ENCODE results near the gene CNTN5. TPM values are rescaled to one million over a fixed set of nuclear protein-coding genes. Genes with fewer than 3 reads are reported as not detected.
"Not testable (repeated sequence)": the region's sequence is repeated elsewhere in the genome, so short reads cannot be mapped to it uniquely, and the experiment has no call there.

CNTN5 gene
- total RNA-seq, 1 donor from 2014 or later = 13.2 TPM

DNA sequence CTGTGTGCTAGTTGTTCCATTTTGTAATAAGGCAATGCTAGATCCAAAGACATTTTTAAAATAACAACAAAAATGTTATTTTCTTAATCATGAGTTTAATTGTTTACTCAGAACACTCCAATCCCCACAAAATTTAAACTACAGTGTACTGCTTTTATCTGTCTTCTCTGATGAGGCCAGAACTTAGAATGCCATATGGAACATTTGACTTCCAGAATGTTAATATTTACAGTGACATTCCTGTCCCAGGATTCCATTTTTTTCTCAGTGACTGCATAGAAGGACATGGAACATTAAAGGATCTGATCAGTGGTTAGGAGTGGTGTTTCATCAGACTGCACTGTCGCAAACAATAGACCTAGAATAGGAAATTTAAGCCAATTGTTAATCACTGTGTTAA, 1171.4 kb downstream of the CNTN5 start:
- DNase-seq (ENCODE audit: low spot score) = no peak

DNA sequence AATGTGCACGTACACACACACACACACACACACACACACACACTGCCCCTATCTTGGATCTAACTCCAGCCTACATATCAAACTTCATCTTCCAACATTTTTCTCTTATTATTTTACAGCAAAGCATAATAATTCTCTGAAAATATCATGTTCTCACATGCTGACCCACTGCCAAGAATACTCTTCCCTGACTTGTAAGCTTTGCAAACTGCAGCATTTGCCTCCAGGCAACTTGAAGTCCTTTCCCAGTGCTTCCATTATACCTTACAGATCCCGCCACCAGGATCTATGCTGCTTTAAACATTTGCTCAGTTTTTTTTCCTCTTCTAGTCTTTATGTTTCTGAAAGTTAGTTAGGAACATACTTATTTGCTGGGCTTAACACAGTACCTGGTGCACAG, 1183.0 kb downstream of the CNTN5 start:
- peak; percentile 22 for DNase-seq (ENCODE audit: low spot score)

DNA sequence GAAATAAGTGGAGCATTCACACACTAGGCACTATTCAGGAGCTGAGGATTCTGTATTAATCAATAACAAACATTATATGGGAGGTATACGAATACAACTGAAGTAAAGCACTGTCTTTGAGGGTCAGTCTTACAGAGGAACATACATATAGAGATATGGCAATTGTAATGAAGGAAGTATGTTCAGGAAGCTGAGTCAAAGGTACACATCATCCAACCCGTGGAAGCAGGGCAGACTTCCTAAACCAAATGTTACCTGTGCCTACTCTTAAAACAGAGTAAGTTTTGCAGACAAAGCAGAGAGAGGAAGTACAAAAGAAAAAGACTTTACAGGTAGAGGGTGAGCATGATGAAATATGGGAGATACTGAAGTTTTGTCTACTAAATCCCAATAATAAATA, 1185.2 kb downstream of the CNTN5 start:
- DNase-seq (ENCODE audit: low spot score) = no peak

DNA sequence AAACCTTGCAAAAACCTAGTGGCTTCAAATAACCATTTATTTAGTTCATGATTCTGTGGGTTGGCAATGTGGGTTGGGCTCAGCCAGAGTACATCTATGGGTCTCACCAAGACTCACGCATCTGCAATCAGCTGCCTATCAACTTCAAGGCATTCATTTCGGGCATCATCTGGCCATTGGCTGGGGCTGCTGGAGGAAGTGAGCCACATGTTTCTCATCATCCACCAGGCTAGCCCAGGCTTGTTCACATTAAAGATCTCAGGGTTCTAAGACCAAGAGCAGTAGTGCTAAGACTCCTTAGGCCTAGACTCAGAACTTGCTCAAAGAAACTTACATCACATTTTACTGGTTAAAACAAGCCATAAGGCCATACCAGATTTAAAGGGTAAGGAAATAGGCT, 1187.5 kb downstream of the CNTN5 start:
- DNase-seq (ENCODE audit: low spot score) = no peak

DNA sequence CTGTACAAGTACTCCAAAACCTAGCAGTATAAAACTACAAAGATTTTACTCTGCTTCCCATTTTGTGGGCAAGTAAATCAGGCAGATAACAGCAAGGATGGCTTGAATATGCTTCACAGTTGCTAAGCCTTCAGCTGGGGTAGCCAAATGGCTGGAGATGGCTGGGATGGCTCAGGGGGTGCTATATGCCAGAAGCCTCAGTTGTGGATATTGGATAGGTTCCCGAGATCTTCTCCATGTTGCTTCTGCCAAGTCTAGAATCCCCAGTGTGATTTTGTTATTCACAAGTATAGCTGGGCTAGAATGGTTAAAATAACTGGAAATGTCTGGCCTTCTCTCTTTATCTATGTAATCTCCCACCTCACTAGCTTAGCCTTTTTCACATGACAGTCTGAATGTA, 1194.0 kb downstream of the CNTN5 start:
- DNase-seq (ENCODE audit: low spot score) = no peak

DNA sequence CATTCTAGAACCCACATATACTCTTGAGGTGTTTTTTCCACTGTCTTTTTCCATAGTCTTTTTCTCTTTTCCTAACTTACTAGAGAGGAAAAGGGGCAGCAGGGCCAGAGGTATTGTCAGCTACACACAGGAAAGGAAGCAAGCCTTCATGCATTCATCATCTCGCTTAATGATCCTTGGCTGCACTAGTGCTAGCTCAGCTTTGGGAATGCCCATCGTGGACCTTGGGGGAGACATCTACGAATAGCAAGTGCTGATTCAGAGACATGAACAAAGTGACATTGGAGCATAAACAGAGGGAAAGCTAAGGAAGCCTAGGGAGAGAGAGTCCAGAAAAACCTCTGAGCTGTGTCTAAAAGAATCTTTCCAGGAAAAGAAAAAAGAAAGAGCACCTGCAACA, 1200.1 kb downstream of the CNTN5 start:
- DNase-seq (ENCODE audit: low spot score) = no peak

DNA sequence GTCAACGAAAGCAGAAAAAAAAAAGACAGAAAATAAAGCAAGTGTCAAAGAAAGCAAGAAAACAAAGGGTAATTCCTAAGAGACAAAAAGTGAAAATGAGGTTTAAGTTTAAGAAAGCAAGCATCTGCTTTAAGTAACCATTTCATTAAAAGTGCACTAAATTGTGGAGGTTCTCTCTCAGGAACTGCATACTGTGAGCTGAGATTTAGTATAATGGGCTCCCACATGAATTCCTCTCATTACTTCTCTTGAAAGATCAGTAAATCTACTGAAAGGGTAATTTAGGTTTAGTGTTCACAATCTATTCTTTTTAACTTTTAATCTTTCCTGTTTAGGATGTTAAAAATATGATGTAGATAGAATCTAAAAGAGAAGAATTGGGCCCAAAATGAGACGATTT, 1201.0 kb downstream of the CNTN5 start:
- no peak for DNase-seq (ENCODE audit: low spot score)

DNA sequence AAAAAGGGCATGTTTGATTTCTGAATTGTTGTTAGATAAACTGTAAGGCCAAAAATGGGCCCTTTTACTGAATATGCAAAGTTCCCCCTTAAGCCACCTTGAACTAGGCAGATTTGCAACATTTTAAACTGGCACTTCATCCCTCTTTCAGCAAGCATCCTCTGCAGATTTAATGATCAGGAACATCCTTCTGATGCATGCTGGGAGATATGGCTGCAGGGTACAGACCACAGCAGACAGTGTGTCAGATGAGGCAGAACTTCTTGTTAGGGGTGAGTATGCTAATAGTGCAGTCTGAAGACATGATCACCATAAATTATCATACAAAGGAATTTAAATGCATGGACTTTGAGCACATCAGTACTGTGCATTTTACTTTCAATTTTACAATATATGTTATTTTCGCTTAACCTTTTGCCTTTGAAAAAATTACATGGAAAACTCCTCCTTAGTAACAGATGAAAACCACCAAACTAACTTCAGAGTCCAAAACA, 1203.8 kb downstream of the CNTN5 start:
- no peak for DNase-seq (ENCODE audit: low spot score)

DNA sequence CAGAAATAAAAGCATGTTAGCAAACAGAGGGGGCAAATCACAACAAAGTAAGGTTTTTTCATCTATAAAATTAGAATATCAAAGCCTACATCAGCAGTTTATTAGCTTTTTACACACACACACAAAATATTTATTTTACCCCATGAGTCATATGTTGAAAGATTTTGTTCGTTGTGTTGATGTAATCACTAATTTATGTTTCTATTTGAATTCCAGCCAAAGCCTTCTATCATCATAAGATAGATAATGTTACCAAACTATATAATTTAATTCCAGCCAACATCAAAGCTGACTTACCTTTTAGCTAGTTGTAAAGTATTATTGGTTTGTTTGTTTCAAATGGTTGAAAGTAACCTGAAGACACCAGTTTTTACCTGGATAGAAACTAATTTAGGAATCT, 1208.3 kb downstream of the CNTN5 start:
- no peak for DNase-seq (ENCODE audit: low spot score)

DNA sequence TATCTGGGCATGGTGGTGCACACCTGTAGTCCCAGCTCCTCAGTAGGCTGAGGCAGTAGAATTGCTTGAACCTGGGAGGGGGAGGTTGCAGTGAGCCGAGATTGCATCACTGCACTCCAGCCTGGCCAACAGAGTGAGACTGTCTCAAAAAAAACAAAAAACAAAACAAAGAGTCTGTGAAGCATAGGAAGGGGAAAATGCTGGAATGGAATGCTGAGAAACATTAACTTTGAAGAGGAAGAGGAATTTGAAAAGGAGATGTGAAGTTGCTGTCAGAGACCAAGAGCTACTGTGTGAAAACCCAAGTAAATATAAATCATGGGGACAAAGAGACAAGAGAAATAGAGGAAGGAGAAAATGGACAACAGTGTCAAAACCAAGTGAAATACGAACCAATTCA, 1211.3 kb downstream of the CNTN5 start:
- DNase-seq (ENCODE audit: low spot score) = no peak

DNA sequence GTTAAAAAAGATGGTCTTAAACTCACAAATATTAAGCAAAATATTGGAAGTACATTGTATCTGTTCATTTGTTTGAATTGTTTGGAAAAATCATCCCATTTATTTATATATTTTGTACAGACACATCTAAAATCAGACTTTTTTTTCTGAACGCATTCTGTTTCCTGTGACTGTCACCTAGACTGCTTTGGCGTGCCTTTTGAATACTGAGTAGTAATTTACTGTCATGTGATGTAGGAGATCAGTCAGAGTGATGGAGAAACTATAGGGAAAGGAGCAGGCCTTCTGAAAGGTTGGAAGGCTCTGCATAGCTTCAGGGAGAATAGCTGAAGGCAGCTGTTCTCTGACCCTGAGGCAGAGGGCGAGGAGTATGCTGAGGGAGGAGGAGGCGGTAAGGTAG, 1214.3 kb downstream of the CNTN5 start:
- DNase-seq (ENCODE audit: low spot score) = no peak

DNA sequence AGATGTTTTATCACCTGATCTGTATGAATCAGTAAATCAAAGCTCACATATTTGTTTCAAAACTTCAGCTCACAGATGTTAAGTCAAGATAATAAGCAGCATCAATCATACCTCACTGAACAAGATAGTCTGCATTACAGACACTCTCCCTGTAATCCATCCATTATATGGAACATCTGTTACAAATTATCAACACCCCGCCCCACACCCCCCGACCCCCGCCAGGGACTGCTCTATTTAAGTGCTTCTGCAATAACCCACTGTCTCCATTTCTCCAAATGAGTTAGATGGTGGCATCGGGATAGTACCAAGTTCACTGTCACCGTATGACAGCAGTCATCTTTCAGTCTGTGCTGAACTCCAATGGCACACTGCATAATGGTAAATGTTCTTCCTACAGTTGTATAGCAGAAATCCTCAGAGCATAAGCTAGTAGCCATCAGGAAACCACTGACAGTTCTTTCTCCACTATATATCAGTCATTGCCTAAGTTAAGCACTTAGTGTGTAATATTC, 1219.3 kb downstream of the CNTN5 start:
- no peak for DNase-seq (ENCODE audit: low spot score)

DNA sequence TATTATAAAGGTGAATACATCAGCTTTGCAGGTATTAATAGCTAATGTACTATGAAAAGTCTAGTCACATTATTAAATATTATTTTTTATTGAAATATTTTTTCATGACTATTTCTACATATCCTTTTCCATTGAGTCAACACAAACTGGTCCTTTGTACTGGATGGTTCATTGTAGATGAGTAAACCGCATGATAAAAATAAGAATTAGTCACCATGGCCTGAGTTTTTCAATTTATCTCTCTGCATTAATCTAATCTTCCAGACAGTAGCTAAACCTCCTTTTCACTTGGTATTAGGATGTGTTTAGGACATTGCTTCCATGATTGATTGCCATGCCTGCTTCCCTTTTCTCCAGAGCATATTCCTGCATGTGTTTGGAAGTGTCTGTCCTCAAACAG, 1227.0 kb downstream of the CNTN5 start:
- DNase-seq (ENCODE audit: low spot score) = no peak

DNA sequence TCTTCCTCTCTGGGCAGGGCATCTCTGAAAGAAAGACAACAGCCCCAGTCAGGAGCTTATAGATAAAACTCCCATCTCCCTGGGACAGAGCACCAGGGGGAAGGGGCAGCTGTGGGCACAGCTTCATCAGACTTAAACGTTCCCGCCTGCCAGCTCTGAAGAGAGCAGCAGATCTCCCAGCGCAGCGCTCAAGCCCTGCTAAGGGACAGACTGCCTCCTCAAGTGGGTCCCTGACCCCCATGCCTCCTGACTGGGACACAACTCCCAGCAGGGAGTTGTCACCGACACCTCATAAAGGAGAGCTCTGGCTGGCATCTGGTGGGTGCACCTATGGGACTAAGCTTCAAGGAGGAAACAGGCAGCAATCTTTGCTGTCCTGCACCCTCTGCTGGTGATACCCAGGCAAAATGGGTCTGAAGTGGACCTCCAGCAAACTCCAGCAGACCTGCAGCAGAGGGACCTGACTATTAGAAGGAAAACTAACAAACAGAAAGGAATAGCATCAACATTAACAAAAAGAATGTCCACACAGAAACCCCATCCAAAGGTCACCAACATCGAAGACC, 1236.6 kb downstream of the CNTN5 start:
- DNase-seq (ENCODE audit: low spot score) = not testable (repeated sequence)

DNA sequence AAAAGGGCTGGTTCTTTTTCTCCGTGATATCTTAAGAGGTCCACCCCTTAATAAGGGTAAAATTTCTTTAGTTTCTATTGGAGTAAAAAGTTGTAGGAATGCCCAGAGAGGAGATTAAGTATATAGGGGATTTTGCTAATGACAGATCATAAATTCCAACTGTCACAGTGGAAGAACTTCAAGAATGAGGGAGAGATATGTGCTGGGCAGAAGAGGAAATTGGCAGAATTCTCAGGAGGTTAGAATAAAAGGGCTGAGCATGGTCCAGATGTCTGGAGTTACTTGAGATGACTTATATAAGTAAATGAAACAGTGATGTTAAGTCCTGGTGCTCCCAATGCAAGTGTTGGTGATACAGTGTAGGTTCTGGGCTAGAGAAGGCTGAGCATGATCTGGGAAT, 1248.8 kb downstream of the CNTN5 start:
- DNase-seq (ENCODE audit: low spot score) = peak; percentile 79

DNA sequence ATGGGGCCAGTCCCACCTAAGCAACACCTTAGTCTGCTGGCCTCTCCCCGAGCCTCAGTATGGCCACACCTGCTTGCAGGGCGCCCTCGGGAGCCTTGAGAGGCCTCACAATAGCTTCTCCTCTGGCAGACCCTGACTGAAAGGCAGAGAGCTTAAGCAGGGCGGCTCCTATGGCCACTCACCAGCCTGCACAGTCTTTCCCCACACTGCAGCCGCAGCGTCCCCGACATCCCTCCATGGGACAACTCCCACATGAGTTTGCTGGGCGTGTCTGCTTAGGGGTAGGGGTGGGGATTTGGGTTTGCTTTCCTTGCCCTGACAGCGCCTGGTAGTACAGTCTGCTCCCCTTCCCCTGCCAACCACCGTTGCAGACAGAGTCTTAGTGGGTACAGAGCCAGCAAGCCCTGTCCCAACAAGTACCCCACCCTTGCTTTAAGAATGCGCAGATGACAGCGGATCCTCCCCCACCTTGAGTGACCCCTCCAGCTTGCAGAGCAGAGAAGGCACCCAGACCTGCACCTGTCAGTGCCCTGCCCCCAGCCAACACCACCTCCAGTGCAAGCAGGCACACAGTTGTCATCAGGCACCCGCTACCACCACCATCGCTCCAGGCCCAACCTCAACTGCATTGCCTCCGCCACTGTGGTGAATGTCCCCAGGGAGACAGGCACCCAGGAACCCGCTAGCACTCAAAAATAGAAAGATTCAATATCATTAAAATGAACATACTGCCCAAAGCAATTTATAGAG, 1252.5 kb downstream of the CNTN5 start:
- no peak for DNase-seq (ENCODE audit: low spot score)

DNA sequence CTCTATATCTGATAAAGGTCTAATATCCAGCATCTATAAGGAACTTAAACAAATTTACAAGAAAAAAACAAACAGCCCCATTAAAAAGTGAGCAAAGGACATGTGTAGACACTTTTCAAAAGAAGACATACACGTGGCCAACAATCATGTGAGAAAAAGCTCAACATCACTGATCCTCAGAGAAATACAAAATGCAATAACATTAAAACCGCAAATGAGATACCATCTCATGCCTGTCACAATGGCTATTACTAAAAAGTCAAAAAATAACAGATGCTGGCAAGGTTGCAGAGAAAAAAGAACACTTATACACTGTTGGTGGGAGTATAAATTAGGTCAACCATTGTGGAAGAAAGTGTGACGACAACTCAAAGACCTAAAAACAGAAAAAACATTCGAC, 1253.7 kb downstream of the CNTN5 start:
- not testable (repeated sequence) for DNase-seq (ENCODE audit: low spot score)

DNA sequence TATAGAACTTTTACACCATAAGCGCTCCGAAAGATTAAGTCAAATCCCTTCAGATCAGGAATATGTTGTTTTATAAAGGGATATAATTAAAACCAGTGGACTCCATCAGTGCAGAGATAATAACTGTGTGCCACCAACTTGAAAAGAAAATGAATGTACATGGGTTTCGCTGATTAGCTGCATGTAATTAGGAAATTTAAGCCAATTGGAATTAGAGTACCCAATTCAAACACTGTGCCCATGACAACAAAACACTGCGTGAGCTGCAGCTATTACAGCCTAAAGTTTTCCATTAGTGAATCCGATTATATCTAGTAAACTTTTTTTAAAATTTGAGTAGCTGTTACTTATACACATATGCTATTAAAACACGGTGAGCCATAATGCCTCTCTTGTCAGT, 1274.0 kb downstream of the CNTN5 start:
- DNase-seq (ENCODE audit: low spot score) = no peak

DNA sequence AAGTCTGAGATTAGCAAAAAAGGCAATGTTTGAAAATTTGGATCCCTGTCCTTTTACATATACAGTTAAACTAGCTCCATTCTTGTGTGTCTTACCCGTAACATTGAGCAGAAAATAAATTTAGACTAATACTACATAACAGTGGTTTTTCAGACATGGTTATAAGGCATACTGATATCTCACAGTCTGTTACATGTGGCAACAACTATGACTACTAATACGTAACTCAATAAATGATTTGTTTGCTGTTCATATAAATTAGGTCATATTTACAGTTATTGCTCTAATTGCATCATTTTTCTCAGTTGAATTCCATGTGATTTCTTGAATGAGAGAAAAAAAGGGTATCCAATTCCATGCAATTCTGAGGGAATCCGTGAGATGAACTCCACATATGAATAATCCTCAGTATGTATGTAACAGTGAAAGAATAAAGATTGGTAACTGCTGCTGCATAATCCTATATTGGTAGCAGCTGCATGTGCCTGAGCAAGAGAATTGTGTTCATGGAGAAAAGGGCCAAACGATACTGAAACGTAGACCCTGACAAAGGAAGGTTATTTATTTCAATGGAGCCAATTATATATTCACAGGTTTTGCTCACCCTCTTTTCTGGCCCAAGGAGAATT, 1275.4 kb downstream of the CNTN5 start:
- no peak for DNase-seq (ENCODE audit: low spot score)

DNA sequence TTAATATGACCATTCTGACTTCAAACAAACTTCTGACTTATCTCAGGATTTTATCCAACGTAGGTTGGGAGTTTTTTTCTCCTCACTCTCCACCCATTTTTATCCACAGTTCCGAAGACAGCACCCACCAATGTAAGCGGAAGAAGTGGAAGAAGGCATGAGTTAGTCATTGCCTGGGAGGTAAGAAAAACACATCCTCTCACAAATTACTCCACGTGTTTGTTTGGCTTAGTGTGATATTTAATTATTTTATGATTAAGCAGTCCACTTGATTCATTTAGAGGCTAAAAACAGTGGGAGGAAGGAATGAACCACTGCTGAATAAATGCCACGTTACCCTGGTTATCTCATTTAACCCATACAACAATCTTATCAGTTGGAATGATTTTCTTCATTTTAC, 1276.8 kb downstream of the CNTN5 start:
- DNase-seq (ENCODE audit: low spot score) = no peak

DNA sequence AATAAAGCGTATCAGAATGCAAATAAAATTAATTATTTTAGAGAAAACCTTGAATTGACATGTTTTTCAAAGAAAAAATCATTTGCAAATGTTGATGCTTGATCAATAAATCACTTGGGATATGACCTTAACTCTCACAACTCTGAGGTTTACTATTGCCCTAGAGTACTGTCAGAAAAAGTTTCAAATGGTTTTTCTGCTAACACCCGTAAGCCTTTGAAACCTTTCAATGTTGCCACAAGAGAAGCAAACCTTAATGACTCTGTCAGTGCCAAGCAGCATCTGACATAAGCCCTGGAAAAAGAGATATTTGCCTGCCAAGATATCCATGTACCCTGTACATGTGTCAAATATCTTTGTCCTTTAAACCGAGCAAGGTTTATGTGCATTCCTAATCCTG, 1282.1 kb downstream of the CNTN5 start:
- DNase-seq (ENCODE audit: low spot score) = peak; percentile 2

DNA sequence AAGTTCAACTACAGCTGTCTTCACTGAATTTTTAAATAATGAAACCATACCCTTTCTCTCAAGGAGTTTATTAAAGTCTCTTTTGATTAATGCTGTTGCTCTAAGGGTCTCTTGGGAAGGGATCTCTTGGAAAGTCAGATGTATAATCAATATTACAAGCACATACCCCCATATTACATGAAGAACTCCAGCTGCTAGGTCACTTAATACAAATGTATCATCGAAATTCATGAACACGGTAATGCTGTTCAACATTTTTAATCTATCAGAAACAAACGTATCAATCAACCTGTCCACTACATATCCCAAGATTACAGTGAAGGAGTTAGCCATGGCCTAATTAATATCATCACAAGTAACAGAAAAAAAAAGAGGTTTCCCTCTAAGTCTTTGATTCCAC, 1283.1 kb downstream of the CNTN5 start:
- no peak for DNase-seq (ENCODE audit: low spot score)

DNA sequence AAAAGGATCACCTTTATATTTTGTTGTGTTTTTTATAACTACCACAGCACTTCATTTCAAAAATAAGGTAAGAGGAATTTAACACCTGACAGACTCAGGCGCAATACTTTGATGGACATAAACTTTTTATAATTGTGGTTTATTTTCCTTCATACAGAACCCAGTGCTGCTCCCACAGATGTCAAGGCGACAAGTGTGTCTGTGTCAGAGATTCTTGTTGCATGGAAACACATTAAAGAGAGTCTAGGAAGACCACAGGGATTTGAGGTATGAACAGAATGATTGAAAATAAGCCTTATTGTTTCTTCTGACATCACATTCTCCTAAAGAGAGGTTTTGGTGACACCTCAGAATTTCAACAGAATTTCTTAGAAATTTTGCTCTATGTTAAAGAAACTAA, 1287.5 kb downstream of the CNTN5 start:
- no peak for DNase-seq (ENCODE audit: low spot score)

Measured in umbilical cord (tissue), 2 donors.